ENCODE results near the gene SLC18A3. TPM values are rescaled to one million over a fixed set of nuclear protein-coding genes. Genes with fewer than 3 reads are reported as not detected.

The SLC18A3 gene
- total RNA-seq, 2 donors from 2014 or later, result not detected

DNA sequence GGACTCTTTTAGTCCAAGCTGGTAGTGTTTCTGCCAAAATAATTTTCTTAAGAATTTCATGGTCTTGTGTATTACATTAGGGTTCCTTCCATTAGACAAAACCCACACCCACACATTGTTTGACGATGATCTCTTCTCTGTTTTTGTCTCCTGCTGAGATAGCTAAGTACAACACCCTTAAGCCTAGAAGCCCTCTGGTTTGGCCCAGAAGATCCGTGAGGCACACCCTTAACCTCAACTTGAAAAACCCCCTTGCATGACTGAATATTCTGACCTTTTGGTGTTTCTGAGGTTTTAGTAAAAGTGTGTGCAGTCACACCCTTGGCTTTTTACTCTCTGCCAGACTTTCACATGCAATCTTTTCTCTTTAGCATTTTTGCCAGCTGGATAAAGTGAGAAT, 41.9 kb upstream of the SLC18A3 start:
- 76% methylated on average over 2 of the region's 2 CpGs for WGBS
- DNase-seq (ENCODE audit: low spot score), result no peak

DNA sequence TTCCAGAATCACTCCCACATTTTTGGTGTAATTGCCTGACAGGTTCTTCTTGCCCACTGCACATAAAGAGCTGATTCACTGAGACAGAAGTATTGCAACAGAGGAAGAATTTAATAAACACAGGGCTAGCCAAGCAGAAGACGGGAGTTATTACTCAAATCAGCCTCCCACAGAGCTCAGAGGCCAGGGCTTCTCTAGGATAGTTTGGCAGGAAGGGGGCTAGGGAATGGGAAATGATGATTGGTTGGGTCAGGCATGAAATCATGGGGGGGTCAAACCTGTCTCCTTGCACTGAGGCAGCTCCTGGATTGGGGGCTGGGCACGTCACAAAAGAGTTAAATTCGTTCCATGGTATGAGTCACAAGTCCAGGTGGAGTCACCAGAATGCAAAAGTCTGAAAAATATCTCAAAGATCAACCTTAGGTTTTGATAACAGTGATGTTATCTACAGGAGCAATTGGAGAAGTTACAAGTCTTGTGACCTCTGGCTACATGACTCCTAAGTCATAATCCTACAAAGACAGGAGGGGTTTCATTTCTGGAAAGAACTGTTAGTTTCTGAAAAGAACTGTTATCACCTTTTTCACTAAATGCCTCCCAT, 41.0 kb upstream of the SLC18A3 start:
- H3K27ac ChIP-seq, result no peak overlapping the region

More for the DNA sequence above, 41.9 kb upstream of the SLC18A3 start:
- intact Hi-C loops (cut with DNase I), result no loop called here
- TF ChIP-seq POLR2A (IDR thresholded peaks at IDR 0.05), result no peak
- TF ChIP-seq, protein P1, sequence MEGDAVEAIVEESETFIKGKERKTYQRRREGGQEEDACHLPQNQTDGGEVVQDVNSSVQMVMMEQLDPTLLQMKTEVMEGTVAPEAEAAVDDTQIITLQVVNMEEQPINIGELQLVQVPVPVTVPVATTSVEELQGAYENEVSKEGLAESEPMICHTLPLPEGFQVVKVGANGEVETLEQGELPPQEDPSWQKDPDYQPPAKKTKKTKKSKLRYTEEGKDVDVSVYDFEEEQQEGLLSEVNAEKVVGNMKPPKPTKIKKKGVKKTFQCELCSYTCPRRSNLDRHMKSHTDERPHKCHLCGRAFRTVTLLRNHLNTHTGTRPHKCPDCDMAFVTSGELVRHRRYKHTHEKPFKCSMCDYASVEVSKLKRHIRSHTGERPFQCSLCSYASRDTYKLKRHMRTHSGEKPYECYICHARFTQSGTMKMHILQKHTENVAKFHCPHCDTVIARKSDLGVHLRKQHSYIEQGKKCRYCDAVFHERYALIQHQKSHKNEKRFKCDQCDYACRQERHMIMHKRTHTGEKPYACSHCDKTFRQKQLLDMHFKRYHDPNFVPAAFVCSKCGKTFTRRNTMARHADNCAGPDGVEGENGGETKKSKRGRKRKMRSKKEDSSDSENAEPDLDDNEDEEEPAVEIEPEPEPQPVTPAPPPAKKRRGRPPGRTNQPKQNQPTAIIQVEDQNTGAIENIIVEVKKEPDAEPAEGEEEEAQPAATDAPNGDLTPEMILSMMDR (IDR thresholded peaks at IDR 0.05), result no peak
- TF ChIP-seq POLR2AphosphoS5 (IDR thresholded peaks at IDR 0.05), result no peak
- Histone ChIP-seq H3K4me3 (no peak overlapping the region), H3K9me3 (no peaks in the 10 kb centered on the region), H3K36me3 (no peaks in the 10 kb centered on the region), H3K27ac (no peak overlapping the region), H3K4me1 (replicated peaks) (no peaks in the 10 kb centered on the region), H3K27me3 (replicated peaks; ENCODE audit: insufficient read depth) (no peaks in the 10 kb centered on the region)

DNA sequence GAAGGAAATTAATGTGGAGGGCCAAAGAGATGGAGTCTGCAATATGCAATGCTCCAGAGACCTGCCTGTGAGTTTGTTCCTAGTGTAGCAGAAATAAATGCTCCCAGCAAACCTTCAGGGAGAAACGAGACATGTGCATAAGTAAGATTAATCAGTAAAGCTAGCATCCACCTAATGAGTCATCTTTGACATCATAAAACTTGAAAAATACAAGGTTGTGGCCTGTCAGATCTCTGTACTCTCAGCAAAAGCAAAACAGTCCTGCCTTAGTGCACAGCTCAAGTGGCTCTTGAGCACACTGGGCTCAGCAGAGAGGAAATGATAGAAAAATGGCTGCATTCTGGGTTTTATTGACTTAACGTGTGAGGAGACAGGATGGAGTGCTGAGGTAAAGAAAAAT, 38.7 kb upstream of the SLC18A3 start:
- Histone ChIP-seq H3K9me3 (no peaks in the 10 kb centered on the region), H3K4me3 (no peak overlapping the region), H3K27me3 (replicated peaks; ENCODE audit: insufficient read depth) (no peaks in the 10 kb centered on the region), H3K36me3 (no peaks in the 10 kb centered on the region), H3K27ac (no peak overlapping the region), H3K4me1 (replicated peaks) (no peaks in the 10 kb centered on the region)
- TF ChIP-seq, protein P1 (IDR thresholded peaks at IDR 0.05), result no peak
- no peak for TF ChIP-seq POLR2AphosphoS5 (IDR thresholded peaks at IDR 0.05)
- no peak for TF ChIP-seq POLR2A (IDR thresholded peaks at IDR 0.05)
- intact Hi-C loops (cut with DNase I), result no loop called here
- 13% methylated on average over 2 of the region's 2 CpGs for WGBS
- no peak for DNase-seq (ENCODE audit: low spot score)

More for the DNA sequence above, 41.0 kb upstream of the SLC18A3 start:
- Histone ChIP-seq H3K9me3 (no peaks in the 10 kb centered on the region), H3K4me3 (no peak overlapping the region), H3K36me3 (no peaks in the 10 kb centered on the region), H3K27me3 (replicated peaks; ENCODE audit: insufficient read depth) (no peaks in the 10 kb centered on the region), H3K4me1 (replicated peaks) (no peaks in the 10 kb centered on the region)
- intact Hi-C loops (cut with DNase I), result no loop called here
- TF ChIP-seq POLR2AphosphoS5 (IDR thresholded peaks at IDR 0.05) (no peak), POLR2A (IDR thresholded peaks at IDR 0.05) (no peak)
- TF ChIP-seq, protein P1 (IDR thresholded peaks at IDR 0.05), result no peak
- 78% methylated on average over 3 of the region's 3 CpGs for WGBS
- DNase-seq (ENCODE audit: low spot score), result no peak

DNA sequence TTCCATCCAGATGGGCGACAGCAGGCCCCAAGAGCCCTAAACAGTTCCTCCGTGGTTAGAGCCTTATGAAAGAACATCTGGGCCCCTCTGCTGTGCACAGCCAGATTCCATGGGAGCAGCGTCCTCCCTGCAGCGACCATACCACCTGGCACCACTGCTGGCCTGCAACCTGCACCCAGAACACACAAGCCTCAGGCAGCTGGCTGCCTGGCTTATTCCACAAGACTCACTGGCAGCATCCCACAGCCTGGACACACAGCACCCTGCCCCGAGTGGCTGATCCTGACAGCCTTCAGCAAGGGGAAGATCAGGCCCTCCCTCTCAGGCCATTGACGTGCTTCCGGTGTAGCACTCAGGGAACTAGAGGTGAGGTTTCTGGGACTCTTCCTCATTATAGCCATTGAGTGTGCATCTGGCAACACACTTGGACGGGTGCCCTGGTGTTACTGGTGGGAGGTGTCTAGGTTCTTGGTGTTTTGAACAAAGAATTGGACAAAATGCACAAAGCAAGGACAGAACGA, 37.5 kb upstream of the SLC18A3 start:
- Histone ChIP-seq H3K4me1 (replicated peaks) (no peaks in the 10 kb centered on the region), H3K27me3 (replicated peaks; ENCODE audit: insufficient read depth) (no peaks in the 10 kb centered on the region), H3K27ac (no peak overlapping the region), H3K36me3 (no peaks in the 10 kb centered on the region), H3K9me3 (no peaks in the 10 kb centered on the region), H3K4me3 (no peak overlapping the region)
- intact Hi-C loops (cut with DNase I), result no loop called here
- no peak for DNase-seq (ENCODE audit: low spot score)
- TF ChIP-seq, protein P1 (IDR thresholded peaks at IDR 0.05), result no peak
- TF ChIP-seq POLR2A (IDR thresholded peaks at IDR 0.05) (no peak), POLR2AphosphoS5 (IDR thresholded peaks at IDR 0.05) (no peak)
- 69% methylated on average over 9 of the region's 9 CpGs for WGBS

DNA sequence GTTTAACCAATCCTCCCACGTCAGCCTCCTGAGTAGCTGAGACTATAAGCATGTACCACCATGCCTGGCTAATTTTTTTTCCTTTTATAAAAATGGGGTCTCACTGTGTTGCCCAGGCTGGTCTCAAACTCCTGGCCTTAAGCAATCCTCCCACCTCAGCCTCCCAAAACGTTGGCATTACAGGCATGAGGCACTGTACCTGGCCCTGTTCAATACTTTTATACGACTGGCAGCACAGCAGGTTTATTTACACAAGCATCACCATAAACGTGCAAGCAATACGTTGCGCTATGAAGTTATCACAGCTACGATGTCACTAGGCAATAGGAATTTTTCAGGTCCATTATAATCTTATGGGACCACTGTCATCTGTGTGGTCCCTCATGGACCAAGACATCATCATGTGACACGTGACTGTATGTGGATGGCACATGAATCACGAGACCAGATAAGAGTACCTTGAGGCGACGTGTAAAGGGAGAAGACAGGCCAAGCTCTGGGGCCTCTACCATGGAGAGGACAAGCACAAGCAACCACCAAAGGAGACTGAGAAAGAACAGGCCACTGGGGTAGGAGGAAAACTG, 34.5 kb upstream of the SLC18A3 start:
- no peaks in the 10 kb centered on the region for H3K36me3 ChIP-seq
- DNase-seq (ENCODE audit: low spot score), result no peak
- intact Hi-C loops (cut with DNase I), result no loop called here
- no peaks in the 10 kb centered on the region for H3K27me3 ChIP-seq (replicated peaks; ENCODE audit: insufficient read depth)
- H3K4me1 ChIP-seq (replicated peaks), result no peaks in the 10 kb centered on the region
- 73% methylated on average over 11 of the region's 11 CpGs for WGBS
- no peak overlapping the region for H3K27ac ChIP-seq
- H3K4me3 ChIP-seq, result no peak overlapping the region
- H3K9me3 ChIP-seq, result no peaks in the 10 kb centered on the region
- TF ChIP-seq, protein P1 (IDR thresholded peaks at IDR 0.05), result no peak
- TF ChIP-seq POLR2A (IDR thresholded peaks at IDR 0.05) (no peak), POLR2AphosphoS5 (IDR thresholded peaks at IDR 0.05) (no peak)
